GM21619 (cell line): Measurements from ENCODE around the gene KANK2.
"Not testable (repeated sequence)": the region's sequence is repeated elsewhere in the genome, so short reads cannot be mapped to it uniquely, and the experiment has no call there.

ENCODE experiments used
- ATAC-seq: cut with Tn5 transposase; IDR thresholded peaks from one replicate; pipeline ENCODE4 v1.9.1; 2021; ENCODE audit not compliant: unreplicated experiment

KANK2 gene

GRCh38 chr19:11175920-11176319 is 21.4 kb downstream of the KANK2 start:
- ATAC-seq = no peak

GRCh38 chr19:11174336-11174735 is 23.0 kb downstream of the KANK2 start:
- no peak for ATAC-seq

GRCh38 chr19:11173516-11174155 is 23.7 kb downstream of the KANK2 start:
- ATAC-seq = no peak

- ATAC-seq = no peak
Observed at GRCh38 chr19:11172576-11172975, 24.8 kb downstream of the KANK2 start.

- ATAC-seq = no peak
Observed at GRCh38 chr19:11171144-11171543, 26.2 kb downstream of the KANK2 start.

GRCh38 chr19:11169896-11170678 is 27.3 kb downstream of the KANK2 start:
- no peak for ATAC-seq

GRCh38 chr19:11168568-11168967 is 28.8 kb downstream of the KANK2 start:
- no peak for ATAC-seq

GRCh38 chr19:11166281-11167142 is 30.8 kb downstream of the KANK2 start:
- ATAC-seq = no peak

- no peak for ATAC-seq
Observed at GRCh38 chr19:11165486-11166030, 31.8 kb downstream of the KANK2 start.

- no peak for ATAC-seq
Observed at GRCh38 chr19:11164879-11165406, 32.4 kb downstream of the KANK2 start.

- no peak for ATAC-seq
Observed at GRCh38 chr19:11164296-11164695, 33.0 kb downstream of the KANK2 start.

- not testable (repeated sequence) for ATAC-seq
Observed at GRCh38 chr19:11160440-11160768, 36.9 kb downstream of the KANK2 start.

- no peak for ATAC-seq
Observed at GRCh38 chr19:11159598-11160439, 37.5 kb downstream of the KANK2 start.

- ATAC-seq = peak; percentile 95
Observed at GRCh38 chr19:11155373-11156120, 41.8 kb downstream of the KANK2 start, which contains the start of gene SPC24. SPC24 (minus strand) TSS chr19:11155782; CDS start chr19:11155776, 6 bp downstream.

GRCh38 chr19:11154683-11155047 is 42.7 kb downstream of the KANK2 start:
- ATAC-seq = no peak

- no peak for ATAC-seq
Observed at GRCh38 chr19:11152318-11153062, 44.9 kb downstream of the KANK2 start.

- ATAC-seq = no peak
Observed at GRCh38 chr19:11151181-11151580, 46.2 kb downstream of the KANK2 start.

GRCh38 chr19:11148001-11148400 is 49.3 kb downstream of the KANK2 start:
- no peak for ATAC-seq

GRCh38 chr19:11145536-11145924 is 51.8 kb downstream of the KANK2 start:
- no peak for ATAC-seq
